ENCODE measurements around the gene MRGPRG.
"Not testable (repeated sequence)": the region's sequence is repeated elsewhere in the genome, so short reads cannot be mapped to it uniquely, and the experiment has no call there.

The MRGPRG gene, protein sequence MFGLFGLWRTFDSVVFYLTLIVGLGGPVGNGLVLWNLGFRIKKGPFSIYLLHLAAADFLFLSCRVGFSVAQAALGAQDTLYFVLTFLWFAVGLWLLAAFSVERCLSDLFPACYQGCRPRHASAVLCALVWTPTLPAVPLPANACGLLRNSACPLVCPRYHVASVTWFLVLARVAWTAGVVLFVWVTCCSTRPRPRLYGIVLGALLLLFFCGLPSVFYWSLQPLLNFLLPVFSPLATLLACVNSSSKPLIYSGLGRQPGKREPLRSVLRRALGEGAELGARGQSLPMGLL

DNA sequence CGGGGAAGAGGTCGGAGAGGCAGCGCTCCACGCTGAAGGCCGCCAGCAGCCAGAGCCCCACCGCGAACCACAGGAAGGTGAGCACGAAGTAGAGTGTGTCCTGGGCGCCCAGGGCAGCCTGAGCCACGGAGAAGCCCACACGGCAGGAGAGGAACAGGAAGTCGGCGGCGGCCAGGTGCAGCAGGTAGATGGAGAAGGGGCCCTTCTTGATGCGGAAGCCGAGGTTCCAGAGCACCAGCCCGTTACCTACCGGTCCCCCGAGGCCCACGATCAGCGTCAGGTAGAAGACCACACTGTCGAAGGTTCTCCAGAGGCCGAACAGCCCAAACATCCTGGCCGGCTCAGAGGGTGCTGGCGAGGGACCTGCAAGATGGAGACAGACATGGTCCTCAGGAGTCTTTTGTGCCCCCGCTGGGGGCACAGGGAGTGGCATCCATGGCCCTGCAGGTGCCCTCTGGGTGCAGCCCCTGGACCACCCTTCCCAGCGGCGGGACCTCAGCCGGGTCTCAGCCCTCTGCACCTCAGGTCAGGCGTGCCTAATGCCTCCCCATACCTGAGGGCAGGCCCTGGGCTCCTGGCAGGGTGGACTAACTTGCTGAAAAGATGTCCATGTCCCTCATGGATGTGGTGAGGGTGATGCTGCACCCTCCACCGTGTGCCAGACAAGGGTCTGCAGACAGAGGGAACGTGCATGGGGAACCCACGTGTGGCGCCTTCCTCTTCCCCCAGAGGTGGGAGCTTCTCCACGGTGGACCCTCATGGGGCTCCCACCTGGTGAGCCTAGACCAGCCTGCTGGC lies at the start of gene MRGPRG:
Gene MRGPRG (minus strand): TSS at position 331 of the 798 bp plus-strand sequence. CDS start 0 bp downstream, at position 331.
- no peak for DNase-seq (ENCODE audit: low read depth in 1 of 2, low spot score in 1 of 2)

GRCh38 chr11:3262548-3262947 lies 43.9 kb upstream of the MRGPRG start:
- not testable (repeated sequence) for DNase-seq (ENCODE audit: low read depth in 1 of 2, low spot score in 1 of 2)

GRCh38 chr11:3261831-3262230 lies 43.2 kb upstream of the MRGPRG start:
- not testable (repeated sequence) for DNase-seq (ENCODE audit: low read depth in 1 of 2, low spot score in 1 of 2)

DNA sequence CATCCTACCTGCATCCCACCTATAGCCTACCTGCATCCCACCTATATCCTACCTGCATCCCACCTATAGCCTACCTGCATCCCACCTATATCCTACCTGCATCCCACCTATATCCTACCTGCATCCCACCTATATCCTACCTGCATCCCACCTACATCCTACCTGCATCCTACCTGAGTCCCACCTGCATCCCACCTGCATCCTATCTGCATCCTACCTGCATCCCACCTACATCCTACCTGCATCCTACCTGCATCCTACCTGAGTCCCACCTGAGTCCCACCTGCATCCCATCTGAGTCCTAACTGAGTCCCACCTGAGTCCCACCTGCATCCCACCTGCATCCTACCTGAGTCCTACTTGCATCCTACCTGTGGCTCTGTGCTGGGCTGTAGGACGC lies 38.9 kb upstream of the MRGPRG start:
- DNase-seq (ENCODE audit: low read depth in 1 of 2, low spot score in 1 of 2), result not testable (repeated sequence)

DNA sequence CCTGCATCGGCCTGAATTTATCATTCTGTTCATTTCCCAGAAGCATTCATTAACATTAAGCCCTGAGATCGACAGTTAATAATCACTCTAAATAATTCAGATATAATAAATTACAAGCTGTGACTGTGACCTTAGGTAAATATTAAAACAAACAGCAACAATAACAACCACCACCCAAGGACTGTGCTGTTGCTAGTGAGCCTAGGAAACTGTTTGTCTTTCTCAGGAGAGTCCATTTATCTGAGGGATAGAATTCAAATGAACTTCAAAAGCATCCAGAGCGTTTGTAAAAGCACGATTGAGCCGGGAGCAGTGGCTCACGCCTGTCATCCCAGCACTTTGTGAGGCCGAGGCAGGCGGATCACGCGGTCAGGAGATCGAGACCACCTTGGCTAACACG lies 36.6 kb upstream of the MRGPRG start:
- not testable (repeated sequence) for DNase-seq (ENCODE audit: low read depth in 1 of 2, low spot score in 1 of 2)

- DNase-seq (ENCODE audit: low read depth in 1 of 2, low spot score in 1 of 2), result not testable (repeated sequence)
These were observed 36.2 kb upstream of the MRGPRG start for GRCh38 chr11:3254773-3255172.

DNA sequence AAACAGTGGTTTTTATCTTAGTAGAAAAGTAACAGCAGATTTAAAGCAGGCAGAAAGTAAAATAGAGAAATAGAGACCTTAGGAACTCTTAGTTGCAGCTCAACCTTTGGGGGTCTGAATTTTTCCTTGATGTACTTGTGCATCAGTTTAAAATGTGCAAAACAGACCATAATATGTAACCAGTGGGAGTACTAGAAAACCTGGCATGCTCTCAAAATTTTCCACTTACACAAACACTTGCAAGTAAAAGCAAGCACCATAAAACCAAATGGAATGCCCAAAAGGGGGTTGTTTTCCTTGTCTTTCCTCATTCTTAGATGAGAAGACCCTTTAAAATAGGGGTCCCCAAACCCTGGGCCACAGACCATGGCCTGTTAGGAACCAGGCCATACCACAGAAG lies 26.5 kb upstream of the MRGPRG start:
- DNase-seq (ENCODE audit: low read depth in 1 of 2, low spot score in 1 of 2), result no peak

- DNase-seq (ENCODE audit: low read depth in 1 of 2, low spot score in 1 of 2), result no peak
These were observed 25.3 kb upstream of the MRGPRG start for GRCh38 chr11:3243880-3244279.

- no peak for DNase-seq (ENCODE audit: low read depth in 1 of 2, low spot score in 1 of 2)
These were observed 18.5 kb upstream of the MRGPRG start for GRCh38 chr11:3237119-3237518.

DNA sequence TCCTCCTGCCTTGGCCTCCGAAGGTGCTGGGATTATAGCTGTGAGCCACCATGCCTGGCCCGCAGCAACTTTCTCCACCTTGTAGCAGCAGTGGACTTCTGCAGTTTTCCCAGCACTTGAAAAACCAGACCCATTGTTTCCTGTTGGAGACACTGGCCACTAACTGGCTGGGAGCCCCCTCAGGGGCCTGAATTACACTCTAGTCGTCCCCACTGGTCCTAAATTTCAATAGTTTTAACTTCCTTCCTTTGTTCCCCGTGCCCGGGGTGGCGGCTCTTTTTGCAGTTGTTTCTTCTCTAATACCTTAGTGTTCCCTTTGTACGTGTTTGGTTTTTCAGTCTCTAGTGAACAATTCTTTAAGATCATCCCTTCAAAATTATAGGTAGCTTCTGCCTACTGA lies 16.2 kb upstream of the MRGPRG start:
- no peak for DNase-seq (ENCODE audit: low read depth in 1 of 2, low spot score in 1 of 2)

GRCh38 chr11:3232956-3233355 lies 14.3 kb upstream of the MRGPRG start:
- no peak for DNase-seq (ENCODE audit: low read depth in 1 of 2, low spot score in 1 of 2)

- DNase-seq (ENCODE audit: low read depth in 1 of 2, low spot score in 1 of 2), result no peak
These were observed 13.5 kb upstream of the MRGPRG start, which contains the start of gene MRGPRE for GRCh38 chr11:3231851-3232744. Gene MRGPRE (minus strand): TSS chr11:3232417. CDS start chr11:3228799, 3,618 bp downstream.

- DNase-seq (ENCODE audit: low read depth in 1 of 2, low spot score in 1 of 2), result no peak
These were observed 12.9 kb upstream of the MRGPRG start for GRCh38 chr11:3231550-3231850.

DNA sequence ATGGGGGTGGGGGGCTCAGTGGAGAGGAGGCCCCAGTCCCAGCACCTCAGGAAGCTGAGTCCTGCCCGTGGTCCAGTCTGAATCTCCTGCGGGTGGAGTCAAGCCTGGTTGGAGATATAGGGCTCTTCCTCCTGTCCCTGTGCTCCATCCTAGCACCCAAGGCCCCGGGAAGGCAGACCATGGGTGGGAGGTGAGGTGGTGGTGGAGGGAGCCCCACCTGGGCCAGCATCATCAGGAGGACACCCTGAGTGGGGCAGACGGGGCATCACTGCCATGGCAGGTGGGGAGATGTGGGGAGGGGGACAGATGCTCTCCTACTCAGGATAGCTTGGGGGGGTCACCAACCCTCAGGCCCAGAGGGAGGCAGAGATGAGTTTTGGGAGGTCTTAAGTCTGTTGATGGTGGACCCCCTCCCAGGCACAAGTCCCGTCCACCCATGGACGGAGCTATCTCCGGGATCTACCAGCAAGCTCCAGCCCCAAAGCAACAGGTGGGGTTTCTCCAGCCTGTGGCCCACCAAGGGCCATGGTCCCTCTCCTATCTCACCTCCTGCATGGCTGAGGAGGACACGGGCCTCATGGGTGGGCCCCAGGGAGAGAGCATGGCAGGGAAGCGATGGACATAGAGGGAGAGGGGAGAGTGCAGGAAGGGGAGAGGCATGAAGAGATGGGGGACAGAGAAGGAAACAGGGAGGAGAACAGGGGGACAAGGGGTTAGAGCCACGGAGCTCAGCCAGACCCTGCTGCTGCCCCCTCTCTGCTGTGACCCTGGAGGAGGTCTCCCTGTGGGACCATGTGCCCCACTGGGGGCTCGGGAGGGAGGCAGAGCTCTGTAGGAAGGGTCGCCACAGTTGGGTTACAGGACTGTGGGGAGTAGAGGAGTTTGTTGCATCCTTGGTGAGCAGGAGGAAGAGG lies 12.3 kb upstream of the MRGPRG start:
- no peak for DNase-seq (ENCODE audit: low read depth in 1 of 2, low spot score in 1 of 2)

GRCh38 chr11:3229673-3230630 lies 11.3 kb upstream of the MRGPRG start:
- DNase-seq (ENCODE audit: low read depth in 1 of 2, low spot score in 1 of 2), result no peak

DNA sequence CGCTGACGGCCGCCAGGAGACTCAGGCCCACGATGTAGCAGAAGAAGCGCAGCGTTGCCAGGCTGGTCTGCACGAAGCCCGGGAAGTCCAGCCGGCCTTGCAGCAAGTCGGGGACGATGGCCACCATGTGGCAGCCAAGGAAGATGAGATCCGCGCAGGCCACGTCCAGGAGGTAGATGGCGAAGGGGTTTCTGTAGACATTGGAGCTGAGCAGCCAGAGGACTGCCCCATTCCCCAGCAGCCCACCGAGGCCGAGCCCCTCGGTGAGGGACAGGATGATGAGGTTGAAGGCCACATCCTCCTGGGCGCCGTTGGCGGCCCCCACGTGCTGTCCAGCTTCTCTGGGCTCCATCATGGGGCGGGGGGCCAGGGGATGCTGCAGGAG lies 9.8 kb upstream of the MRGPRG start:
- DNase-seq (ENCODE audit: low read depth in 1 of 2, low spot score in 1 of 2), result no peak

- DNase-seq (ENCODE audit: low read depth in 1 of 2, low spot score in 1 of 2), result no peak
These were observed 9.2 kb upstream of the MRGPRG start for GRCh38 chr11:3227568-3228444.

DNA sequence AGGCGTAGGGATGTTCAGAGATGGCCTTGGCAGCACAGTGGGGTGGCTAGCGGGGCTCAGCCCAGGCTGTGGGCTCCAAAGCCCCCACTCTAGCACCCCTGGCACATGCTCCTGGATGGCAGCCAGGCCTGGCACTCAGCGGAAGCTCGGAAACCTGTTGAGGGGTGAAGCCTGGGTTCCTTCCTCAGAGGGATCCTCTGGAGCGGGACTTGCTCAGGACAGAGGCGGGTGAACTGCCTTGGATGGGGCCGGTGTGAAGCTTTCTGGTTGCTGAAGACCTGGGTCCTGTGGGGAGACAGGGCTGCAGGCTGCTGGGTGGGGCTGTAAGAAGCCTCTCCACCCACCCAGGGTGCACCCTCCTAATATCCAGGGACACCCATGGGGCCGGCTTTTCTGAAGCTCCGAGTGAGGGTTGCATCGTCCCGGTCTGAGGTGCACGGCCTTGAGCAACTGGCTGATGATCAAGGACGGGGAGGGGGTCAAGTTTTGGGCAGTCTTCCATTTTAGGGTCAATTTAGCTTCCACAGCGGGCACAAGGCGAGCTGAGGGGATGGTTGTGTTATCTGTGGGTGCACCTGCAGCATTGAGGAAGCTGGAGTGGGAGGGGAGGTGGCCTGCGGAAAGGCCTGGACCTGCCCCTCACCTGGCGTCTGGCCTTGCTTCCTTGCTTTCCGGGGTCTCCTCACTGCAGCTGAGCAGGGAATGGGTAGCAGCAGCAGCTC lies 8.4 kb upstream of the MRGPRG start:
- DNase-seq (ENCODE audit: low read depth in 1 of 2, low spot score in 1 of 2), result no peak
